HepG2 (cell line): ENCODE data around the gene OTUD7B. TPM values are rescaled to one million over a fixed set of nuclear protein-coding genes. Genes with fewer than 3 reads are reported as not detected.

Experiments used
- ATAC-seq: fragments of 200-7000 bp; cut with Tn5 transposase; 3 replicates; pipeline ENCODE4 v1.9.1; 2020; ENCODE audit warnings: mild to moderate bottlenecking, moderate library complexity
- BruUV-seq: library from RNA; stranded (reverse); fragments of 400-500 nt; replicated peaks from 2 replicates; lab custom pipeline; 2021; lab: Mats Ljungman, UMichigan
- CTCF ChIA-PET: fragments of 300-600 bp; formaldehyde crosslinking; extraction: SDS; loops from one replicate; lab custom pipeline; 2021; ENCODE audit warnings: low total read pairs, inconsistent platforms, low intra/inter-chr PET ratio; lab: Yijun Ruan, JAX
- POLR2A ChIA-PET: fragments of 350-600 bp; sonication (Branson Sonifier 250); formaldehyde crosslinking; loops from one replicate; lab custom pipeline; 2020; ENCODE audit warnings: antibody characterized with exemption, inconsistent platforms; lab: Yijun Ruan, JAX
- DNase-seq: peaks from one replicate; pipeline ENCODE4 v3.0.0-alpha.2; 2015; ENCODE audit warnings: low spot score
- FAIRE-seq: peaks from 3 replicates; lab custom pipeline; 2011; peaks lifted over from hg19 to GRCh38; lab: Jason Lieb, UNC
- H2AFZ ChIP-seq: one replicate; pipeline ENCODE4 v1.6.1; 2011; ENCODE audit warnings: low read length, inconsistent platforms
- H3K27ac ChIP-seq: fragments of 300-600 bp; 3 replicates; pipeline ENCODE4 v1.8.0; 2011; ENCODE audit warnings: mixed run types, mild to moderate bottlenecking, mixed read lengths, low read length, inconsistent platforms; ENCODE audit not compliant: insufficient read depth; ENCODE audit errors: extremely low read length
- H3K27me3 ChIP-seq, 2 experiments: fragments of 200-600 bp in 1 of 2; 2 replicates in 1 of 2; 3 replicates in 1 of 2; pipeline versions ENCODE4 v1.6.0 to v1.8.0; 2011; ENCODE audit warnings: low read length in 2 of 2, mild to moderate bottlenecking in 2 of 2, moderate library complexity in 2 of 2, inconsistent platforms in 1 of 2; ENCODE audit not compliant: insufficient read depth in 2 of 2, control insufficient read depth in 1 of 2
- H3K36me3 ChIP-seq, 2 experiments: fragments of 200-600 bp in 1 of 2; replicated peaks in 1 of 2; 2 replicates in 1 of 2; 3 replicates in 1 of 2; pipeline versions ENCODE4 v1.5.1 to v1.8.0; 2011; ENCODE audit warnings: low read length in 2 of 2, inconsistent platforms in 1 of 2; ENCODE audit not compliant: insufficient read depth in 2 of 2, control insufficient read depth in 1 of 2
- H3K4me1 ChIP-seq: 2 replicates; pipeline ENCODE4 v1.5.1; 2012; ENCODE audit warnings: low read length, inconsistent platforms; ENCODE audit not compliant: insufficient read depth
- H3K4me2 ChIP-seq: 2 replicates; pipeline ENCODE4 v1.6.0; 2011; ENCODE audit warnings: low read depth, low read length, inconsistent platforms
- H3K4me3 ChIP-seq, 3 experiments: fragments of 200-600 bp in 1 of 3; sonication (generic), shearing (Covaris generic) in 1 of 3; replicated peaks in 1 of 3; 2 replicates each; pipeline ENCODE4 v1.5.1; 2011 to 2016; ENCODE audit warnings: low read length in 3 of 3, inconsistent platforms in 2 of 3, low read depth in 2 of 3, mild to moderate bottlenecking in 2 of 3, control low read depth in 1 of 3, mixed read lengths in 1 of 3; ENCODE audit not compliant: insufficient read depth in 1 of 3
- H3K79me2 ChIP-seq: one replicate; pipeline ENCODE4 v1.6.1; 2011; ENCODE audit warnings: low read length, inconsistent platforms; ENCODE audit not compliant: insufficient read depth
- H3K9ac ChIP-seq: 2 replicates; pipeline ENCODE4 v1.6.0; 2011; ENCODE audit warnings: mild to moderate bottlenecking, low read depth, low read length, inconsistent platforms; ENCODE audit not compliant: insufficient read depth
- H3K9me3 ChIP-seq: 2 replicates; pipeline ENCODE4 v1.5.1; 2012; ENCODE audit warnings: mild to moderate bottlenecking, low read length
- H4K20me1 ChIP-seq: 2 replicates; pipeline ENCODE4 v1.6.0; 2011; ENCODE audit warnings: inconsistent platforms, mild to moderate bottlenecking, low read length, moderate library complexity; ENCODE audit not compliant: insufficient read depth
- GATAD2A ChIP-seq: IDR thresholded peaks from 2 replicates; pipeline ENCODE4 v1.6.1; 2016
- HOXA9 ChIP-seq: sonication (generic); formaldehyde crosslinking; IDR thresholded peaks from 2 replicates; pipeline ENCODE4 v1.8.1; 2022; ENCODE audit warnings: missing genetic modification reagents, mild to moderate bottlenecking, moderate library complexity, borderline replicate concordance
- JUN ChIP-seq: sonication (generic); formaldehyde crosslinking; IDR thresholded peaks from 2 replicates; pipeline ENCODE4 v1.4.0; 2020; ENCODE audit warnings: mild to moderate bottlenecking, missing genetic modification reagents
- SNAPC4 ChIP-seq: sonication (generic); formaldehyde crosslinking; IDR thresholded peaks from 2 replicates; pipeline ENCODE4 v1.4.0; 2020; ENCODE audit warnings: mild to moderate bottlenecking, missing genetic modification reagents
- SUZ12 ChIP-seq: fragments of 150-350 bp; IDR thresholded peaks from 2 replicates; pipeline ENCODE4 v1.6.1; 2014; ENCODE audit warnings: low read depth, low read length
- WIZ ChIP-seq: sonication (generic); formaldehyde crosslinking; IDR thresholded peaks from 2 replicates; pipeline ENCODE4 v1.5.1; 2020; ENCODE audit warnings: mild to moderate bottlenecking, missing genetic modification reagents
- ZNF251 ChIP-seq: sonication (generic); formaldehyde crosslinking; IDR thresholded peaks from 2 replicates; pipeline ENCODE4 v1.9.0; 2021; ENCODE audit warnings: mild to moderate bottlenecking, missing genetic modification reagents
- ZNF260 ChIP-seq: sonication (generic); formaldehyde crosslinking; IDR thresholded peaks from 2 replicates; pipeline ENCODE4 v1.4.0; 2020; ENCODE audit warnings: missing genetic modification reagents, low read depth, mild to moderate bottlenecking, borderline replicate concordance
- ZNF337 ChIP-seq: sonication (generic); formaldehyde crosslinking; IDR thresholded peaks from 2 replicates; pipeline ENCODE4 v1.5.1; 2020; ENCODE audit warnings: missing genetic modification reagents, low read depth, mild to moderate bottlenecking, borderline replicate concordance
- ZNF451 ChIP-seq: sonication (generic); formaldehyde crosslinking; IDR thresholded peaks from 2 replicates; pipeline ENCODE4 v1.5.0; 2020; ENCODE audit warnings: mild to moderate bottlenecking, missing genetic modification reagents
- WGBS: methylation state at CpG from one replicate; pipeline ENCODE4 v1.1.6; 2017; ENCODE audit warnings: low lambda C conversion rate; 5-methylcytosine and 5-hydroxymethylcytosine counted together
- in situ Hi-C: cut with HindIII; loops from 2 replicates; pipeline ENCODE4 v1.10.0; 2017; ENCODE audit warnings: low pct_unique_long_range_greater_than_20kb; ENCODE audit not compliant: extremely low pct_ligation_motif_present
- intact Hi-C: fragments of 100-400 bp; cut with micrococcal nuclease; formaldehyde crosslinking; loops from one replicate; pipeline ENCODE4 v1.10.0; 2022; ENCODE audit not compliant: unreplicated experiment
- polyA plus RNA-seq, 8 experiments: library from polyadenylated mRNA; depleted of rRNA in 3 of 8; stranded (reverse) in 7 of 8; unstranded in 1 of 8; fragments of >200 nt; fragmentation: Illumina TruSeq in 4 of 8; extraction: Trizol in 4 of 8; gene quantifications; 2 replicates each; pipeline versions ENCODE4 v1.2.1 to v1.2.3, GENCODE V29; 2011 to 2016; ENCODE audit warnings: low read depth in 4 of 8, missing spikeins in 1 of 8, mixed read lengths in 1 of 8; ENCODE audit not compliant: insufficient read depth in 1 of 8
- total RNA-seq, 5 experiments: library from RNA; depleted of rRNA; stranded (reverse); fragments of >200 nt; fragmentation: Illumina TruSeq; extraction: Trizol; gene quantifications; 2 replicates each; pipeline ENCODE4 v1.2.3, GENCODE V29; 2016; ENCODE audit warnings: low read depth in 1 of 5
- TF ChIP-seq, protein P1 (sequence below): sonication (generic); formaldehyde crosslinking; IDR thresholded peaks from 2 replicates; pipeline ENCODE4 v1.5.0; 2020; ENCODE audit warnings: mild to moderate bottlenecking, low read depth, missing genetic modification reagents, borderline replicate concordance

Gene OTUD7B
- total and polyA plus RNA-seq, 2 of the 13 experiments (the other 11 are each of a cell fraction or from before 2014, with no cell fraction given): 5.1 to 11.2 TPM

DNA sequence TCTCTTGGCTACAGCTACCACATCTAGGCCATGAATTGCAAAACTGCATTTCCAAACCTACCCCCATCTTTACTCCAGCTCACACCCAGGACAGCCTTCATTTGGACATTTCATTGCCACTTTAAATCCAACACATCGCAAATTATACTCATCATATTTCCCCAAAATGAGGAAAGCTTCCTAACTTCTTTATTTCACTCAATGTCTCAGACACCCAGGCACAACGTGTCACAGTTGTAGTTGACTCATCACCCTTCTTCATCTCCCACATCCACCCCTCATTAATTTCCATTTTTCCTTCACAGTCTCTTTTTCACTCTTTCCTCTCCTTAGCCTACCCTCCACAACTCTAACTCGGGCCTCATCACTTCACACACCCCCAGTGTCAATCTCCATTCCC, 6.7 kb downstream of the OTUD7B start:
- FAIRE-seq (no peak), DNase-seq (no peak), ATAC-seq (no peak)
- no peak overlapping the region for H3K4me3 ChIP-seq
- H3K4me2 ChIP-seq: no peak overlapping the region
- peaks cover 24% of the 10 kb centered on the region for H3K4me1 ChIP-seq
- no TSS peak for BruUV-seq
- in situ Hi-C loops (no loop called here), intact Hi-C loops (no loop called here)
- H3K9me3 ChIP-seq: no peaks in the 10 kb centered on the region
- H3K27me3 ChIP-seq: no peaks in the 10 kb centered on the region
- 95% methylated on average over 3 of the region's 3 CpGs for WGBS
- H4K20me1 ChIP-seq: peaks cover 12% of the 10 kb centered on the region; the same call in 1 of the 2 replicates
- H2AFZ ChIP-seq: no peak overlapping the region
- TF ChIP-seq HOXA9: no peak
- TF ChIP-seq ZNF251 (CRISPR knock-in tag): no peak
- no peak for TF ChIP-seq ZNF451
- no peak for TF ChIP-seq GATAD2A
- TF ChIP-seq, protein P1, sequence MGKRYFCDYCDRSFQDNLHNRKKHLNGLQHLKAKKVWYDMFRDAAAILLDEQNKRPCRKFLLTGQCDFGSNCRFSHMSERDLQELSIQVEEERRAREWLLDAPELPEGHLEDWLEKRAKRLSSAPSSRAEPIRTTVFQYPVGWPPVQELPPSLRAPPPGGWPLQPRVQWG (CRISPR knock-in tag): no peak
- TF ChIP-seq SUZ12: no peak
- no peak for TF ChIP-seq ZNF260
- no peak for TF ChIP-seq JUN (CRISPR knock-in tag)
- TF ChIP-seq SNAPC4: no peak
- no peak for TF ChIP-seq WIZ
- no peak for TF ChIP-seq ZNF337 (CRISPR knock-in tag)
- no peak overlapping the region for H3K27ac ChIP-seq
- CTCF ChIA-PET: no interaction called here
- H3K79me2 ChIP-seq: peaks cover 27% of the 10 kb centered on the region
- peaks cover 0 to 19% of the 10 kb centered on the region in 2 experiments; a peak in 2 of 5 replicates for H3K36me3 ChIP-seq
- H3K9ac ChIP-seq: no peak overlapping the region
- POLR2A ChIA-PET: no interaction called here
